Stimulated activated CD8-positive, alpha-beta memory T cell treated with anti-CD3 and anti-CD28 coated beads, Interleukin-7, amount 100 ng/mL, for 48 hours (primary cell): ENCODE measurements around the gene PPIH.
A peak's percentile ranks its signal among the peaks of the same experiment; 100 is the strongest.
"Not testable (repeated sequence)": the region's sequence is repeated elsewhere in the genome, so short reads cannot be mapped to it uniquely, and the experiment has no call there.

ENCODE experiments used
- DNase-seq, 2 donors: peaks; one replicate each; pipeline ENCODE4 v3.0.0-alpha.2; 2020; ENCODE audit warnings: low read depth in 1 of 2; ENCODE audit errors: extremely low read depth in 1 of 2

The PPIH gene

GRCh38 chr1:42681741-42682483 lies 23.7 kb downstream of the PPIH start, which contains the start of gene YBX1:
Gene YBX1 (plus strand): TSS chr1:42682418. CDS start chr1:42682566, 148 bp downstream.
- DNase-seq = peak; percentile 81 to 90

- DNase-seq = peak in 1 of 2 donors; percentile 9
Measured at GRCh38 chr1:42682484-42682738, 24.2 kb downstream of the PPIH start.

- DNase-seq = peak; percentile 46 to 52
Measured at GRCh38 chr1:42682739-42683531, 24.7 kb downstream of the PPIH start.

GRCh38 chr1:42684139-42684538 lies 25.9 kb downstream of the PPIH start:
- no peak for DNase-seq

GRCh38 chr1:42686418-42686817 lies 28.2 kb downstream of the PPIH start:
- DNase-seq = no peak

GRCh38 chr1:42689912-42690311 lies 31.7 kb downstream of the PPIH start:
- DNase-seq = no peak

GRCh38 chr1:42690477-42691156 lies 32.4 kb downstream of the PPIH start:
- DNase-seq = no peak

GRCh38 chr1:42691157-42691498 lies 32.9 kb downstream of the PPIH start:
- no peak for DNase-seq

- no peak for DNase-seq
Measured at GRCh38 chr1:42692461-42692860, 34.2 kb downstream of the PPIH start.

- DNase-seq = no peak
Measured at GRCh38 chr1:42692911-42693310, 34.7 kb downstream of the PPIH start.

GRCh38 chr1:42698081-42698813 lies 40.0 kb downstream of the PPIH start:
- DNase-seq = no peak

- DNase-seq = no peak
Measured at GRCh38 chr1:42700006-42700405, 41.8 kb downstream of the PPIH start.

- DNase-seq = no peak
Measured at GRCh38 chr1:42703888-42704464, 45.8 kb downstream of the PPIH start.

GRCh38 chr1:42712808-42713207 lies 54.6 kb downstream of the PPIH start:
- not testable (repeated sequence) for DNase-seq

GRCh38 chr1:42713293-42713692 lies 55.1 kb downstream of the PPIH start:
- DNase-seq = no peak

GRCh38 chr1:42714441-42714840 lies 56.2 kb downstream of the PPIH start:
- DNase-seq = not testable (repeated sequence)

- no peak for DNase-seq
Measured at GRCh38 chr1:42720868-42721267, 62.6 kb downstream of the PPIH start.

- no peak for DNase-seq
Measured at GRCh38 chr1:42721926-42722325, 63.7 kb downstream of the PPIH start.

GRCh38 chr1:42722403-42722802 lies 64.2 kb downstream of the PPIH start:
- not testable (repeated sequence) for DNase-seq

- no peak for DNase-seq
Measured at GRCh38 chr1:42723511-42723910, 65.3 kb downstream of the PPIH start.

- DNase-seq = not testable (repeated sequence)
Measured at GRCh38 chr1:42725820-42726219, 67.6 kb downstream of the PPIH start.
